Omental fat pad (tissue), 4 donors: ENCODE results near the gene SCGB3A1. TPM values are rescaled to one million over a fixed set of nuclear protein-coding genes. Genes with fewer than 3 reads are reported as not detected.
A peak's percentile ranks its signal among the peaks of the same experiment; 100 is the strongest.

ENCODE experiments used
- ATAC-seq: fragments of 150-250 bp; one replicate; pipeline ENCODE4 v1.9.1; 2016; ENCODE audit warnings: mild to moderate bottlenecking, moderate library complexity; ENCODE audit not compliant: low FRiP score
- DNase-seq: peaks from one replicate; pipeline ENCODE4 v3.0.0-alpha.2; 2019; ENCODE audit warnings: low spot score
- CTCF ChIP-seq, 3 donors: fragments of 450-650 bp; IDR thresholded peaks; one replicate each; pipeline ENCODE4 v1.5.1; 2016 to 2017; ENCODE audit warnings: antibody characterized with exemption in 3 of 3, mild to moderate bottlenecking in 3 of 3, moderate library complexity in 2 of 3
- total RNA-seq, 4 donors: library from RNA; depleted of rRNA; stranded (reverse); fragments of >200 nt; gene quantifications; one replicate each; pipeline ENCODE4 v1.1.0, GENCODE V29; 2016

The SCGB3A1 gene
- total RNA-seq, 4 donors from 2014 or later: not detected

- ATAC-seq: peak; percentile 30
- TF ChIP-seq CTCF (IDR thresholded peaks at IDR 0.05): no peak
- no peak for DNase-seq
Measured at GRCh38 chr5:180618829-180619562, 27.7 kb upstream of the SCGB3A1 start.

DNA sequence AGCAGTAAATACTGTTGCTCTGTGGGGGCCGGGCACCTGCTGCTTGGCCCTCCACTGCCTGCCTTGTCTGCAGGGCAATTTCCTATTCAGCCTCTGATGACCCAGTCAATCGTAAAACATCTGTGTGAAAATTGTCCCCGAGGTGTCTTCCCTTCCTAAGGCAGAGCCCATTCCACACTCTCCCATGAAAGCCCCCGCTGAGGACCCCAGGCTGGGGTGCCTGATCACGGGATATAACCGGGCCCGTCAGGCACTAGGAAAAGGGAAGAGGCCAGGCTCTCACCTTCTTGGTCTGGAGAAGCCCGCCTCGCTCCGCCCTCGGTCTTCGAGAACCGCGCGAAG is 27.2 kb upstream of the SCGB3A1 start:
- TF ChIP-seq CTCF (IDR thresholded peaks at IDR 0.05): no peak
- ATAC-seq (no peak), DNase-seq (no peak)

DNA sequence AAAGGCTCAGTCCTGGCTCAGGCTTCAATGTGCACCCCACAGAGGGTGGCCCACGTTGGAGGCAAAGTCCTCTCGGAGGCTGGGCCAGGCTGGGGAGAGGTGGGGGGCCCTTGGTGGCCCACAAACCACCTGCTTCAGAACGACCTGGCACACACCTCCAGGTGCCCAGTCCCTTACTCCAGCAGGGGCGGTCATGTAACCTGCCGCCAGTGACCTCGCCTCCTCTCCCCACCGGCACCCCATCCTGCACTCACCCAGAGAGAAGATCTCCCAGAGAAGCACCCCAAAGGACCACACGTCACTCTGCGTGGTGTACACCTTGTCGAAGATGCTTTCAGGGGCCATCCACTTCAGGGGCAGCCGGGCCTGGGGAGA is 22.5 kb upstream of the SCGB3A1 start:
- ATAC-seq: no peak
- TF ChIP-seq CTCF (IDR thresholded peaks at IDR 0.05): no peak
- no peak for DNase-seq

DNA sequence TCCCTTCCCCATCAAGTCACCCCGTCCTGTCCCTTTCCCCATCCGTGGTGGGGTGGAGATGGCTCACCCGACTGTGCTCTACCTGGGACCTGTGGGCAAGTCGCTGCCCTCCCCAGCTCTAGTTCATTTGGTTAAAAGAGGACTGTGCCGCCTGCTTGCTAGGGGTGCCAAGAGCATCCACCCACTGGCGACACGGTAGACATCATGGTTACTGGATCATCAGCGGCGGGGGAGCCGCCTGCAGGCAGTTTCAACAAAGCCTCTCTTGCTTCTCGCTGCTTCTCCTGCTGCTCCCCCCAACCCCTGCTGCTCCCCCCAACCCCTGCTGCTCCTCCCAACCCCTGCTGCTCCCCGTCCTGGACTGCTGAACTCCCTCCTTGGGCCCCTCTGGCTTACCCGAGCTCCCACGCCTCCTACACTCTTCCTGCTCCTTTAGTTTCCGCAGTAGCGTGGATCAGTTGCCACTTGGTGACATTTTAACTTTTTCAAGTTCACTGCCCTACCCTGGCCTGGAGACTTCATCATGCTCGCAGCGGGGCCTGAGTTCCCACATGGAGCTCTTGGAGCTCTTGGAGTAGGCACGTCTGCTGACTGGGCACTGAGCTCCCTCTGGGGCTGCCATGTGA is 22.0 kb upstream of the SCGB3A1 start:
- ATAC-seq: no peak
- DNase-seq: no peak
- no peak for TF ChIP-seq CTCF (IDR thresholded peaks at IDR 0.05)

DNA sequence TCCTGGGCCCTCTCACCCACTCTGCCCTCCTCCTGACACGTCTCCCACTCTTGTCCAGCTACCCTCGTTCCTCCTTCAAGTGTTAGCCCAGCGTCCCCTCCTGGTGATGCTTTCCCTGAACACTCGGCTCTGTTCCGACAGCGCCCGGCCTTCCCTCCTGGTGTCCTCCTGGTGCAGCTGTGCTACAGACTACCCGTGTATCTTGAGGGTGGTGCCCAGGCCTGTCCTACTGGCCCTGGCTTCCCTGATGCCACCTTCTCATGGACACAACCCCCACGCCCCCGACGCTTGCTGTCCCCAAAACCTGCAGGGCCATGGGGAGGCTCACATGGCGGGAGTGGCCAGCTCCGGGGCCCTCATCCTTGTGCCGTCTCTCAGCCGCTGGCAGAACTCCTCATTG is 21.4 kb upstream of the SCGB3A1 start:
- DNase-seq (no peak), ATAC-seq (no peak)
- no peak for TF ChIP-seq CTCF (IDR thresholded peaks at IDR 0.05)

DNA sequence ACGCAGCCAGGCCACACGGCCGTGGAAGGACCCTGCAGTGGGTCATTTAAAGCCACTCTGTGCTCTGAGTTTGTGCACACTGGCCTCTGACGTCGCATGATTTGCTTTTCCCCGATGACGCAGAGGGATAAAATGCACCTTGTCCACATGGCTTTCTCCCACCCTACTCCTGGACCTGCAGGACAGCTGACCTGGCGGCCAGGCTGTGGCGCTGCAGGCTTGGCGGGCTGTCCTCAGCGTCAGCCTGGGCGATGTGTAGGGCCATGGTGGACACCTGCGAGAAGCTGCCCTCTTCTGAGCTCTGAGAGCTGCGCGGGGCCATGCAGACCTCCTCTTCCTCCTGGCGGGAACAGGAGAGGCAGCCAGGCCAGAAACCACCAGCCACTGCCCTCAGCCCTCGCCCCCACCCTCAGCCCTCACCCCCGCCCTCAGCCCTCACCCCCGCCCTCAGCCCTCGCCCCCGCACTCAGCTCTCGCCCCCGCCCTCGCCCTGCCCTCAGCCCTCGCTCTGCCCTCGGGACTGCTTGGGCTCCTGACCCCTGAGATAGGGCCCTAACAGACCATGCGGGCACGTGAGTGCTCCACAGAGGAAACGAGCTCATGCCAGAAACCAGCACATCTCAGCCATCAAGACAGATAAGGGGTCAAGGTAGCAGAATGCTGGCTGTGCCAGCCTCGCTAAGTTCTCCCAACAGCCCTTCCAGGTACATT is 20.0 kb upstream of the SCGB3A1 start:
- DNase-seq (no peak), ATAC-seq (no peak)
- no peak for TF ChIP-seq CTCF (IDR thresholded peaks at IDR 0.05)
